Mesenchymal stem cell (in vitro differentiated cells and primary cell): Measurements from ENCODE around the gene BOLL.
A peak's percentile ranks its signal among the peaks of the same experiment; 100 is the strongest.

Experiments used
- DNase-seq: peaks from one replicate; pipeline ENCODE4 v3.0.0-alpha.2; 2013
- H2AFZ ChIP-seq: one replicate; pipeline ENCODE4 v1.6.1; 2013; ENCODE audit warnings: low read depth, mild to moderate bottlenecking, control low read depth, inconsistent platforms, low read length, moderate library complexity
- H2AK5ac ChIP-seq: 2 replicates; pipeline ENCODE4 v1.6.1; 2013; ENCODE audit warnings: low read length, moderate library complexity, mild to moderate bottlenecking, inconsistent platforms; ENCODE audit not compliant: severe bottlenecking
- H2BK120ac ChIP-seq: one replicate; pipeline ENCODE4 v1.6.1; 2013; ENCODE audit warnings: low read depth, mild to moderate bottlenecking, inconsistent platforms, low read length, moderate library complexity
- H2BK12ac ChIP-seq, 2 experiments: one replicate each; pipeline ENCODE4 v1.6.1; 2013; ENCODE audit warnings: inconsistent platforms in 2 of 2, low read length in 2 of 2, mild to moderate bottlenecking in 2 of 2, moderate library complexity in 2 of 2, control low read depth in 1 of 2
- H2BK15ac ChIP-seq: one replicate; pipeline ENCODE4 v1.6.1; 2013; ENCODE audit warnings: mild to moderate bottlenecking, low read depth, inconsistent platforms; ENCODE audit not compliant: poor library complexity, severe bottlenecking
- H2BK5ac ChIP-seq: 2 replicates; pipeline ENCODE4 v1.6.1; 2013; ENCODE audit warnings: low read depth, mild to moderate bottlenecking, low read length, control low read depth, inconsistent platforms; ENCODE audit not compliant: poor library complexity, severe bottlenecking
- H3K14ac ChIP-seq, 2 experiments: one replicate each; pipeline ENCODE4 v1.6.1; 2013; ENCODE audit warnings: inconsistent platforms in 2 of 2, low read length in 2 of 2, control low read depth in 1 of 2, mild to moderate bottlenecking in 1 of 2, moderate library complexity in 1 of 2
- H3K18ac ChIP-seq, 2 experiments: one replicate each; pipeline ENCODE4 v1.6.1; 2013; ENCODE audit warnings: inconsistent platforms in 2 of 2, low read length in 2 of 2, control low read depth in 1 of 2, low read depth in 1 of 2, mild to moderate bottlenecking in 1 of 2
- H3K23ac ChIP-seq, 2 experiments: one replicate each; pipeline ENCODE4 v1.6.1; 2013; ENCODE audit warnings: inconsistent platforms in 2 of 2, low read length in 2 of 2, mild to moderate bottlenecking in 2 of 2, moderate library complexity in 2 of 2, control low read depth in 1 of 2
- H3K27ac ChIP-seq: 2 replicates; pipeline ENCODE4 v1.5.1; 2013; ENCODE audit warnings: mild to moderate bottlenecking, moderate library complexity, low read length, control low read depth, inconsistent platforms; ENCODE audit not compliant: poor library complexity, severe bottlenecking
- H3K27me3 ChIP-seq, 2 experiments: 2 replicates each; pipeline versions ENCODE4 v1.6.1 to v1.7.0; 2013; ENCODE audit warnings: low read length in 2 of 2, mild to moderate bottlenecking in 2 of 2, moderate library complexity in 2 of 2, control low read depth in 1 of 2, inconsistent platforms in 1 of 2; ENCODE audit not compliant: control insufficient read depth in 1 of 2, insufficient read depth in 1 of 2
- H3K36me3 ChIP-seq, 2 experiments: 2 replicates each; pipeline versions ENCODE4 v1.6.1 to v1.7.0; 2013; ENCODE audit warnings: low read length in 2 of 2, control low read depth in 1 of 2, inconsistent platforms in 1 of 2, low read depth in 1 of 2, mild to moderate bottlenecking in 1 of 2; ENCODE audit not compliant: insufficient read depth in 2 of 2, control insufficient read depth in 1 of 2
- H3K4ac ChIP-seq, 2 experiments: one replicate each; pipeline ENCODE4 v1.6.1; 2013; ENCODE audit warnings: inconsistent platforms in 2 of 2, low read length in 2 of 2, mild to moderate bottlenecking in 2 of 2, moderate library complexity in 2 of 2, control low read depth in 1 of 2, low read depth in 1 of 2
- H3K4me1 ChIP-seq: 2 replicates; pipeline ENCODE4 v1.6.1; 2013; ENCODE audit warnings: low read depth, low read length, control low read depth; ENCODE audit not compliant: control insufficient read depth, insufficient read depth
- H3K4me2 ChIP-seq: 2 replicates; pipeline ENCODE4 v1.6.1; 2013; ENCODE audit warnings: low read length, mild to moderate bottlenecking, inconsistent platforms; ENCODE audit not compliant: poor library complexity, severe bottlenecking
- H3K4me3 ChIP-seq, 2 experiments: 2 replicates each; pipeline versions ENCODE4 v1.5.1 to v1.7.0; 2013; ENCODE audit warnings: low read length in 2 of 2, mild to moderate bottlenecking in 2 of 2, control low read depth in 1 of 2, low read depth in 1 of 2; ENCODE audit not compliant: insufficient read depth in 1 of 2
- H3K79me1 ChIP-seq: replicated peaks from 2 replicates; pipeline ENCODE4 v1.6.1; 2013; ENCODE audit warnings: mild to moderate bottlenecking, control low read depth, low read length, inconsistent platforms; ENCODE audit not compliant: poor library complexity, severe bottlenecking
- H3K9ac ChIP-seq: 2 replicates; pipeline ENCODE4 v1.7.0; 2013; ENCODE audit warnings: mild to moderate bottlenecking, low read length, moderate library complexity
- H3K9me3 ChIP-seq: 2 replicates; pipeline ENCODE4 v1.7.0; 2013; ENCODE audit warnings: mild to moderate bottlenecking, low read length; ENCODE audit not compliant: control insufficient read depth
- H4K8ac ChIP-seq: one replicate; pipeline ENCODE4 v1.6.1; 2013; ENCODE audit warnings: inconsistent platforms, mild to moderate bottlenecking, low read length, moderate library complexity
- H4K91ac ChIP-seq: one replicate; pipeline ENCODE4 v1.6.1; 2013; ENCODE audit warnings: mild to moderate bottlenecking, low read length, inconsistent platforms
- WGBS: methylation state at CpG from one replicate; pipeline ENCODE4 v1.1.7; 2013; ENCODE audit warnings: mixed read lengths; 5-methylcytosine and 5-hydroxymethylcytosine counted together

Gene BOLL

GRCh38 chr2:197803033-197803444, 17.9 kb upstream of the BOLL start:
- Histone ChIP-seq H3K4ac (no peak overlapping the region), H2BK120ac (no peak overlapping the region), H3K9me3 (no peaks in the 10 kb centered on the region), H3K36me3 (no peaks in the 10 kb centered on the region), H3K27me3 (peaks cover 0 to 44% of the 10 kb centered on the region in 2 experiments), H3K14ac (no peak overlapping the region), H2BK5ac (no peak overlapping the region), H3K4me3 (no peak overlapping the region), H2AFZ (no peak overlapping the region), H3K23ac (no peak overlapping the region), H4K8ac (no peak overlapping the region), H3K79me1 (no peaks in the 10 kb centered on the region), H3K4me1 (peaks cover 8% of the 10 kb centered on the region), H2BK15ac (no peak overlapping the region), H3K27ac (no peak overlapping the region), H3K9ac (no peak overlapping the region), H3K4me2 (no peak overlapping the region), H4K91ac (no peak overlapping the region), H3K18ac (no peak overlapping the region), H2BK12ac (no peak overlapping the region), H2AK5ac (no peak overlapping the region)
- peak; percentile 65 for DNase-seq
- WGBS = 0% methylated on average over 1 of the region's 2 CpGs

GRCh38 chr2:197801033-197801432, 15.9 kb upstream of the BOLL start:
- H3K9me3 ChIP-seq = no peaks in the 10 kb centered on the region
- no peak overlapping the region for H4K8ac ChIP-seq
- no peak overlapping the region for H2AK5ac ChIP-seq
- H3K27me3 ChIP-seq = peaks cover 0 to 36% of the 10 kb centered on the region in 2 experiments
- H4K91ac ChIP-seq = no peak overlapping the region
- H2BK5ac ChIP-seq = no peak overlapping the region
- H2AFZ ChIP-seq = no peak overlapping the region
- no peak overlapping the region for H2BK12ac ChIP-seq
- H3K4me3 ChIP-seq = no peak overlapping the region
- no peak overlapping the region for H3K23ac ChIP-seq
- H3K79me1 ChIP-seq = no peaks in the 10 kb centered on the region
- H2BK15ac ChIP-seq = no peak overlapping the region
- no peak overlapping the region for H3K4ac ChIP-seq
- H3K18ac ChIP-seq = no peak overlapping the region
- no peak overlapping the region for H3K4me2 ChIP-seq
- H3K9ac ChIP-seq = no peak overlapping the region
- no peak overlapping the region for H3K27ac ChIP-seq
- DNase-seq = no peak
- no peaks in the 10 kb centered on the region for H3K36me3 ChIP-seq
- no peak overlapping the region for H3K14ac ChIP-seq
- H3K4me1 ChIP-seq = peaks cover 8% of the 10 kb centered on the region
- no peak overlapping the region for H2BK120ac ChIP-seq

- Histone ChIP-seq H2BK12ac (no peak overlapping the region), H2BK15ac (no peak overlapping the region), H3K9me3 (no peaks in the 10 kb centered on the region), H2AK5ac (no peak overlapping the region), H3K27ac (no peak overlapping the region), H4K8ac (no peak overlapping the region), H3K4ac (no peak overlapping the region), H2AFZ (no peak overlapping the region), H3K36me3 (no peaks in the 10 kb centered on the region), H3K23ac (no peak overlapping the region), H3K18ac (no peak overlapping the region), H3K9ac (no peak overlapping the region), H3K79me1 (no peaks in the 10 kb centered on the region), H3K14ac (no peak overlapping the region), H3K4me1 (peaks cover 6% of the 10 kb centered on the region), H2BK120ac (no peak overlapping the region), H3K4me3 (no peak overlapping the region), H3K27me3 (peaks cover 0 to 26% of the 10 kb centered on the region in 2 experiments), H2BK5ac (no peak overlapping the region), H4K91ac (no peak overlapping the region), H3K4me2 (no peak overlapping the region)
- 89% methylated on average over 2 of the region's 2 CpGs for WGBS
- no peak for DNase-seq
These were observed 15.0 kb upstream of the BOLL start for GRCh38 chr2:197800091-197800490.

GRCh38 chr2:197799068-197799467, 13.9 kb upstream of the BOLL start:
- Histone ChIP-seq H3K36me3 (no peaks in the 10 kb centered on the region), H3K4me3 (no peak overlapping the region), H4K8ac (no peak overlapping the region), H2BK5ac (no peak overlapping the region), H3K9ac (no peak overlapping the region), H4K91ac (no peak overlapping the region), H2AK5ac (no peak overlapping the region), H2BK120ac (no peak overlapping the region), H3K4ac (no peak overlapping the region), H3K27ac (no peak overlapping the region), H3K4me1 (peaks cover 2% of the 10 kb centered on the region), H3K4me2 (no peak overlapping the region), H3K14ac (no peak overlapping the region), H3K79me1 (no peaks in the 10 kb centered on the region), H2AFZ (no peak overlapping the region), H3K27me3 (peaks cover 0 to 30% of the 10 kb centered on the region in 2 experiments), H2BK12ac (no peak overlapping the region), H3K9me3 (no peaks in the 10 kb centered on the region), H2BK15ac (no peak overlapping the region), H3K23ac (peak overlapping the region in 1 of 2 experiments; percentile 96), H3K18ac (no peak overlapping the region)
- 40% methylated on average over 3 of the region's 3 CpGs for WGBS
- DNase-seq = no peak
